Right lobe of liver (tissue), 6 donors: ENCODE results near the gene RIC1. TPM values are rescaled to one million over a fixed set of nuclear protein-coding genes. Genes with fewer than 3 reads are reported as not detected.
A peak's percentile ranks its signal among the peaks of the same experiment; 100 is the strongest.
"Not testable (repeated sequence)": the region's sequence is repeated elsewhere in the genome, so short reads cannot be mapped to it uniquely, and the experiment has no call there.

Experiments
- ATAC-seq, 4 donors: fragments of 200-7000 bp; cut with Tn5 transposase; one replicate each; pipeline ENCODE4 v1.9.1; 2020; ENCODE audit warnings: mild to moderate bottlenecking in 4 of 4, moderate library complexity in 4 of 4
- DNase-seq, 3 donors: peaks; one replicate each; pipeline ENCODE4 v3.0.0-alpha.2; 2020
- H3K27ac ChIP-seq, 3 donors: fragments of 200-600 bp; one replicate each; pipeline ENCODE4 v1.8.0; 2022
- H3K27me3 ChIP-seq, 2 donors: fragments of 200-600 bp; one replicate each; pipeline ENCODE4 v1.8.0; 2022
- H3K36me3 ChIP-seq, 4 donors: fragments of 200-600 bp; sonication (generic) in 1 of 4; one replicate each; pipeline versions ENCODE4 v1.5.1 to v1.8.0; 2017 to 2022; ENCODE audit warnings: control low read depth in 1 of 4
- H3K4me1 ChIP-seq, 4 donors: fragments of 200-600 bp; sonication (generic) in 1 of 4; one replicate each; pipeline versions ENCODE4 v1.5.1 to v1.8.0; 2017 to 2022; ENCODE audit warnings: control low read depth in 1 of 4
- H3K4me3 ChIP-seq, 3 donors: fragments of 200-600 bp; one replicate each; pipeline ENCODE4 v1.8.0; 2022
- H3K9me3 ChIP-seq, 4 donors: fragments of 200-600 bp; sonication (generic) in 1 of 4; one replicate each; pipeline versions ENCODE4 v1.5.1 to v1.8.0; 2017 to 2022; ENCODE audit warnings: control low read depth in 1 of 4
- CTCF ChIP-seq, 4 donors: fragments of 200-600 bp in 3 of 4; fragments of 450-650 bp in 1 of 4; IDR thresholded peaks; one replicate each; pipeline versions ENCODE4 v1.5.1 to v1.8.0; 2016 to 2022; ENCODE audit warnings: antibody characterized with exemption in 4 of 4, mild to moderate bottlenecking in 2 of 4
- POLR2A ChIP-seq: fragments of 450-650 bp; IDR thresholded peaks from one replicate; pipeline ENCODE4 v1.6.1; 2017; ENCODE audit warnings: antibody characterized with exemption, mild to moderate bottlenecking
- WGBS: methylation state at CpG from one replicate; pipeline ENCODE4 v1.1.6; 2018; ENCODE audit warnings: low coverage, low lambda C conversion rate; ENCODE audit not compliant: insufficient coverage; ENCODE audit errors: missing lambda C conversion rate; 5-methylcytosine and 5-hydroxymethylcytosine counted together
- intact Hi-C, 2 donors: fragments of 100-400 bp; cut with DNase I; formaldehyde crosslinking; loops; one replicate each; pipeline versions ENCODE4 v1.11.2 to v1.14.1; 2022
- total RNA-seq, 6 experiments: library from RNA; depleted of rRNA in 2 of 6; stranded (reverse); fragments of >200 nt in 2 of 6; fragmentation: NEBNext Ultra II Directional in 3 of 6; extraction: Animal tissue kit (Norgen Biotek cat#: 25700) in 3 of 6; gene quantifications; one replicate each; pipeline versions ENCODE4 v1.1.0 to v1.2.4, GENCODE V29; 2016 to 2023
- donor health status: DM: no; HTN: yes; CAD: no.
- donor health status: DM: no; HTN: no; CAD: no.
- donor health status: DM: no; HTN: no; CAD: no.
- donor health status: DM: no; HTN: yes; CAD: no.
- donor health status: DM: no; HTN: yes; CAD: no.

Gene RIC1
- total RNA-seq, 6 experiments from 2014 or later: 9.7 to 18.4 (median 10.5) TPM

GRCh38 chr9:5652821-5653220 lies 23.9 kb downstream of the RIC1 start:
- ATAC-seq: no peak
- no peaks in the 10 kb centered on the region for H3K4me1 ChIP-seq
- H3K27me3 ChIP-seq: no peaks in the 10 kb centered on the region
- intact Hi-C loops: no loop called here
- H3K4me3 ChIP-seq: no peak overlapping the region
- H3K9me3 ChIP-seq: peaks cover 0 to 3% (median 0%) of the 10 kb centered on the region in 4 donors
- DNase-seq: no peak
- no peak for TF ChIP-seq CTCF (IDR thresholded peaks at IDR 0.05)
- TF ChIP-seq POLR2A: no peak
- WGBS: 100% methylated on average over 1 of the region's 1 CpG
- H3K36me3 ChIP-seq: peaks cover 0 to 2% (median 0%) of the 10 kb centered on the region in 4 donors
- H3K27ac ChIP-seq: no peak overlapping the region

GRCh38 chr9:5662804-5663203 lies 33.9 kb downstream of the RIC1 start:
- H3K27ac ChIP-seq, intact Hi-C loops: not testable (repeated sequence)
- 100% methylated on average over 1 of the region's 1 CpG for WGBS

GRCh38 chr9:5665059-5665458 lies 36.2 kb downstream of the RIC1 start:
- no peak overlapping the region for H3K27ac ChIP-seq
- no peaks in the 10 kb centered on the region for H3K27me3 ChIP-seq
- H3K4me3 ChIP-seq: no peak overlapping the region
- no peaks in the 10 kb centered on the region for H3K9me3 ChIP-seq
- H3K4me1 ChIP-seq: no peaks in the 10 kb centered on the region
- WGBS: 61% methylated on average over 3 of the region's 3 CpGs
- ATAC-seq: peak in 1 of 4 donors; percentile 16
- no peak for TF ChIP-seq CTCF (IDR thresholded peaks at IDR 0.05)
- TF ChIP-seq POLR2A: no peak
- no peaks in the 10 kb centered on the region for H3K36me3 ChIP-seq
- no peak for DNase-seq
- intact Hi-C loops: no loop called here

More at GRCh38 chr9:5662804-5663203, 33.9 kb downstream of the RIC1 start:
- not testable (repeated sequence) for H3K27me3 ChIP-seq, H3K9me3 ChIP-seq, H3K4me3 ChIP-seq, ATAC-seq, H3K36me3 ChIP-seq, H3K4me1 ChIP-seq, DNase-seq

GRCh38 chr9:5667391-5667790 lies 38.5 kb downstream of the RIC1 start:
- H3K36me3 ChIP-seq: no peaks in the 10 kb centered on the region
- H3K4me1 ChIP-seq: no peaks in the 10 kb centered on the region
- DNase-seq: no peak
- H3K27ac ChIP-seq: no peak overlapping the region
- no peak for TF ChIP-seq POLR2A
- no peak for TF ChIP-seq CTCF (IDR thresholded peaks at IDR 0.05)
- H3K4me3 ChIP-seq: no peak overlapping the region
- no peak for ATAC-seq
- intact Hi-C loops: no loop called here
- no peaks in the 10 kb centered on the region for H3K27me3 ChIP-seq
- no peaks in the 10 kb centered on the region for H3K9me3 ChIP-seq
- 100% methylated on average over 6 of the region's 6 CpGs for WGBS

GRCh38 chr9:5670079-5670478 lies 41.2 kb downstream of the RIC1 start:
- H3K9me3 ChIP-seq: no peaks in the 10 kb centered on the region
- intact Hi-C loops: no loop called here
- WGBS: 78% methylated on average over 2 of the region's 2 CpGs
- H3K4me1 ChIP-seq: no peaks in the 10 kb centered on the region
- no peaks in the 10 kb centered on the region for H3K27me3 ChIP-seq
- H3K4me3 ChIP-seq: no peak overlapping the region
- DNase-seq (no peak), ATAC-seq (no peak)
- TF ChIP-seq CTCF (IDR thresholded peaks at IDR 0.05) (no peak), POLR2A (no peak)
- H3K36me3 ChIP-seq: no peaks in the 10 kb centered on the region
- no peak overlapping the region for H3K27ac ChIP-seq
